HEK293 (cell line): Measurements from ENCODE around the gene BTBD10.

ENCODE experiments used
- CTCF ChIA-PET: fragments of 350-600 bp; formaldehyde crosslinking; extraction: SDS; loops from one replicate; lab custom pipeline; 2021; ENCODE audit warnings: antibody characterized with exemption; lab: Yijun Ruan, JAX
- POLR2A ChIA-PET: fragments of 300-600 bp; formaldehyde crosslinking; extraction: SDS; loops from one replicate; lab custom pipeline; 2020; ENCODE audit warnings: antibody characterized with exemption, inconsistent platforms; lab: Yijun Ruan, JAX
- H3K27ac ChIP-seq: fragments of 200-500 bp; sonication (Bioruptor generic); 2 replicates; pipeline ENCODE4 v1.5.1; 2014; ENCODE audit warnings: low read depth, low read length, control low read depth, inconsistent platforms; ENCODE audit errors: extremely low read depth
- H3K36me3 ChIP-seq, 2 experiments: fragments of 200-500 bp in 1 of 2; sonication (Bioruptor generic) in 1 of 2; 1 replicate in 1 of 2; 2 replicates in 1 of 2; pipeline ENCODE4 v1.5.1; 2014 to 2017; ENCODE audit warnings: inconsistent platforms in 2 of 2, low read length in 2 of 2; ENCODE audit not compliant: control insufficient read depth in 2 of 2, insufficient read depth in 1 of 2
- H3K4me1 ChIP-seq: fragments of 200-500 bp; sonication (Bioruptor generic); 2 replicates; pipeline ENCODE4 v1.5.1; 2014; ENCODE audit warnings: mild to moderate bottlenecking, low read length, inconsistent platforms; ENCODE audit not compliant: control insufficient read depth, insufficient read depth
- H3K4me3 ChIP-seq: 2 replicates; pipeline ENCODE4 v1.5.1; 2011; ENCODE audit warnings: low read depth, mild to moderate bottlenecking, control low read depth, low read length, moderate library complexity
- H3K9me3 ChIP-seq: fragments of 200-500 bp; sonication (Bioruptor generic); 2 replicates; pipeline ENCODE4 v1.5.1; 2014; ENCODE audit warnings: low read depth, low read length, inconsistent platforms; ENCODE audit not compliant: control insufficient read depth, insufficient read depth
- HOXD13 ChIP-seq: sonication (generic); formaldehyde crosslinking; IDR thresholded peaks from 2 replicates; pipeline ENCODE4 v1.8.0; 2022; ENCODE audit warnings: missing genetic modification reagents, borderline replicate concordance
- KLF10 ChIP-seq: fragments of 450-650 bp; IDR thresholded peaks from 2 replicates; pipeline ENCODE4 v1.5.1; 2018; ENCODE audit warnings: missing biosample characterization, mild to moderate bottlenecking, missing genetic modification characterization
- KLF7 ChIP-seq: fragments of 450-650 bp; formaldehyde crosslinking; IDR thresholded peaks from 2 replicates; pipeline ENCODE4 v1.5.1; 2016; ENCODE audit warnings: missing biosample characterization, missing genetic modification characterization, borderline replicate concordance
- SETDB1 ChIP-seq: IDR thresholded peaks from one replicate; pipeline ENCODE4 v1.6.1; 2017; ENCODE audit warnings: mild to moderate bottlenecking, low read length, moderate library complexity, mixed read lengths; ENCODE audit not compliant: insufficient read length
- ZNF174 ChIP-seq: fragments of 450-650 bp; formaldehyde crosslinking; IDR thresholded peaks from 2 replicates; pipeline ENCODE4 v1.5.0; 2017; ENCODE audit warnings: missing biosample characterization, mild to moderate bottlenecking, missing genetic modification characterization
- ZNF19 ChIP-seq: fragments of 450-650 bp; formaldehyde crosslinking; IDR thresholded peaks from 2 replicates; pipeline ENCODE4; 2016; ENCODE audit warnings: missing biosample characterization, missing genetic modification characterization, low read depth
- ZNF426 ChIP-seq: fragments of 450-650 bp; formaldehyde crosslinking; IDR thresholded peaks from 2 replicates; pipeline ENCODE4 v1.5.1; 2017; ENCODE audit warnings: missing biosample characterization, missing genetic modification characterization, mild to moderate bottlenecking, inconsistent platforms, moderate library complexity
- ZNF624 ChIP-seq: fragments of 450-650 bp; formaldehyde crosslinking; IDR thresholded peaks from 2 replicates; pipeline ENCODE4 v1.5.1; 2017; ENCODE audit warnings: missing biosample characterization, missing genetic modification characterization
- ZNF707 ChIP-seq: fragments of 450-650 bp; formaldehyde crosslinking; IDR thresholded peaks from 2 replicates; pipeline ENCODE4 v1.5.1; 2016; ENCODE audit warnings: missing biosample characterization, missing genetic modification characterization
- ZNF776 ChIP-seq: fragments of 450-650 bp; formaldehyde crosslinking; IDR thresholded peaks from 2 replicates; pipeline ENCODE4 v1.5.0; 2017; ENCODE audit warnings: missing biosample characterization, missing genetic modification characterization, borderline replicate concordance
- ZNF777 ChIP-seq: fragments of 450-650 bp; formaldehyde crosslinking; IDR thresholded peaks from 2 replicates; pipeline ENCODE4 v1.5.1; 2017; ENCODE audit warnings: missing biosample characterization, missing genetic modification characterization, borderline replicate concordance
- ZNF837 ChIP-seq: fragments of 450-650 bp; formaldehyde crosslinking; IDR thresholded peaks from 2 replicates; pipeline ENCODE4 v1.5.1; 2016; ENCODE audit warnings: missing biosample characterization, missing genetic modification characterization
- TF ChIP-seq, protein P1 (sequence below): fragments of 450-650 bp; formaldehyde crosslinking; IDR thresholded peaks from 2 replicates; pipeline ENCODE4 v1.5.1; 2016; ENCODE audit warnings: missing biosample characterization, missing genetic modification characterization
- TF ChIP-seq, protein P2 (sequence below): fragments of 450-650 bp; formaldehyde crosslinking; IDR thresholded peaks from 2 replicates; pipeline ENCODE4 v1.5.1; 2016; ENCODE audit warnings: missing biosample characterization, missing genetic modification characterization, low read depth
- TF ChIP-seq, protein P3 (sequence below): fragments of 450-650 bp; formaldehyde crosslinking; IDR thresholded peaks from 2 replicates; pipeline ENCODE4 v1.5.1; 2016; ENCODE audit warnings: missing biosample characterization, missing genetic modification characterization, borderline replicate concordance

The BTBD10 gene

DNA sequence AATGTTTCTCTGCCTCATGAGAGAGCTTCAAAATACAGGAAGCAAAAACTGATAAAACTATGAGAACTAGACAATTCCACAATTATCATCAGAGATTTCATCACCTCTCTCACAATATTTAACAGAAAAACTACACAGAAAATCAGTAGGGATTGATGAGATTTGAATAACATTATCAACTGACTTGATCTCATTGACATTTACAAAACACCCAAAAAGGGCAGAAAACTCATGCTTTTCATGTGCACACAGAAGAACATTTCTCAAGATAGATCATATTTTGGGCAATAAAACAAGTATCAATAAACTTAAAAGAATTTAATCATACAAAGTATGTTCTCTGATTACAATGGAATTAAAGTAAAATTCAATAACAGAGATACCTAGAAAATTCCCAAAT is 35.6 kb downstream of the BTBD10 start:
- Histone ChIP-seq H3K4me1 (no peaks in the 10 kb centered on the region), H3K9me3 (no peaks in the 10 kb centered on the region)
- TF ChIP-seq ZNF776 (tag by site-specific recombination) (no peak), SETDB1 (peak; percentile 71)
- TF ChIP-seq, all 188 proteins: peak for 1
- Histone ChIP-seq H3K36me3 (no peaks in the 10 kb centered on the region), H3K4me3 (no peak overlapping the region), H3K27ac (no peak overlapping the region)
- POLR2A ChIA-PET: no interaction called here
- CTCF ChIA-PET: interaction anchor here (0.7 kb wide), 1 partner anchor 32 kb away, joined by 3 read pairs; no protein-coding TSS in a partner anchor

DNA sequence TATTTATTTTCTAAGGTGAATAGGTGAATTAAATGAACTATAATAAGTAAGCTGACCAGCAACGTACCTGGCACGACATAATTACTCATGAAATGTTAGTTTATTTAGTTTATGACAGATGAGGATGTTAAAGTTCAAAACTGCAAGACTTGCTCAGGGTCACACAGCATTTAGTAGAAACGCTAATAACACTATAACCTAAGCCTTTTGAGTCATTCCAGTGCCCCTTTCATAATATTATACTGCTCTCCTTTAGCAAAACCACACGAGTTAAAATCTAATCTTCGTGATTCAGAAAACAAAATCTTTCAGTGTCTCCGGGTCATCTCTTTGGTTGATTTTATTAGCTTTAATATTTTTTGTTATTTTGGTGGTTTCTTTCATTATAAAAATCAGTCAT is 39.6 kb downstream of the BTBD10 start:
- Histone ChIP-seq H3K36me3 (peaks cover 0 to 4% of the 10 kb centered on the region in 2 experiments; a peak in 1 of 3 replicates), H3K4me3 (no peak overlapping the region), H3K9me3 (no peaks in the 10 kb centered on the region), H3K4me1 (no peaks in the 10 kb centered on the region), H3K27ac (no peak overlapping the region)
- TF ChIP-seq KLF7 (tag by site-specific recombination) (no peak), ZNF707 (tag by site-specific recombination) (no peak)
- ChIA-PET CTCF (interaction anchor here (0.6 kb wide), 1 partner anchor 103 kb away, joined by 3 read pairs; no protein-coding TSS in a partner anchor), POLR2A (no interaction called here)

DNA sequence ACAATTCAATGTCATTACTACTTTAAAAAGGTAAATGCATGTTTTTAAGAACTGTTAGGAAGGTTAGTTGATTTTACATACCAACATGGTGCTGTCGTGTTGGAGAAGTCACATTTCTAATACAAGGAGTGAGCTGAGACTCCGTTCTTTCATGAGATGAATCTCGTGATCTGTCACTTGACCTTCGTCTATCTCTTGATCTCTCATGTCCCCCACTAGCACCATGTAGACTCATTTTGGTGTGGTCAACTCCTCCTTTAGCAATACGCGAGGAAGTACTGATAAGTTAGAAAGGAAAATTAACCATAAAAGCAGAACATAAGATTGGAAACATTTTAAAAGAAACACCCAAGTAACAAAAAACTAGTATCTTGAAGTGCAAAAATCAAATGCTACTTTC is 41.5 kb downstream of the BTBD10 start:
- Histone ChIP-seq H3K4me1 (no peaks in the 10 kb centered on the region), H3K36me3 (peaks cover 0 to 9% of the 10 kb centered on the region in 2 experiments; a peak in 1 of 3 replicates), H3K9me3 (no peaks in the 10 kb centered on the region), H3K4me3 (no peak overlapping the region), H3K27ac (no peak overlapping the region)
- POLR2A ChIA-PET: no interaction called here
- TF ChIP-seq ZNF777 (no peak), ZNF837 (tag by site-specific recombination) (no peak), ZNF426 (tag by site-specific recombination) (no peak), ZNF19 (tag by site-specific recombination) (no peak), ZNF624 (no peak), HOXD13 (CRISPR knock-in tag) (no peak)
- CTCF ChIA-PET: interaction anchor here (0.5 kb wide), 1 partner anchor 370 kb away, joined by 3 read pairs; no protein-coding TSS in a partner anchor

DNA sequence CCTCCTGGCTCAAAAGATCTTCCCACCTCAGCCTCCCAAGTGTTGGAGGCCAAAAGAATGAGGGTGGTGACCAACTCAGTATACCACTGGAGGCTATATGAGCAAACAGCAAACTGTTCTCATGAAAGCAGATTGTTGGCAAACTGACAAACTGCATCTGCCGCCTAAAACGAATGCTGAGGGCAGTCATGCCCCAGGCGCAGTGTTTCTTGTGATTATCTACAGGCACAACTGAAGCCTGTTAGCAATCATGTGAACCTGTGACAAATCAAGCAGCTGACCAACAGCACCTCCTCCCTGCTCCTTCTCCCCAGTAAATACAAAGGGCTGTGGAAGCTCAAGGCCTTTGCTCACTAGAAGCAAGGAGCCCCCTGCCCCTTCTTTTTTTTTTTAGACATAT is 47.8 kb downstream of the BTBD10 start:
- H3K4me1 ChIP-seq: no peaks in the 10 kb centered on the region
- no peak overlapping the region for H3K27ac ChIP-seq
- peaks cover 4 to 38% of the 10 kb centered on the region in 2 experiments for H3K36me3 ChIP-seq
- H3K4me3 ChIP-seq: no peak overlapping the region
- CTCF ChIA-PET: no interaction called here
- POLR2A ChIA-PET: no interaction called here
- H3K9me3 ChIP-seq: no peaks in the 10 kb centered on the region
- no peak for TF ChIP-seq KLF10 (tag by site-specific recombination)
- TF ChIP-seq, protein P1, sequence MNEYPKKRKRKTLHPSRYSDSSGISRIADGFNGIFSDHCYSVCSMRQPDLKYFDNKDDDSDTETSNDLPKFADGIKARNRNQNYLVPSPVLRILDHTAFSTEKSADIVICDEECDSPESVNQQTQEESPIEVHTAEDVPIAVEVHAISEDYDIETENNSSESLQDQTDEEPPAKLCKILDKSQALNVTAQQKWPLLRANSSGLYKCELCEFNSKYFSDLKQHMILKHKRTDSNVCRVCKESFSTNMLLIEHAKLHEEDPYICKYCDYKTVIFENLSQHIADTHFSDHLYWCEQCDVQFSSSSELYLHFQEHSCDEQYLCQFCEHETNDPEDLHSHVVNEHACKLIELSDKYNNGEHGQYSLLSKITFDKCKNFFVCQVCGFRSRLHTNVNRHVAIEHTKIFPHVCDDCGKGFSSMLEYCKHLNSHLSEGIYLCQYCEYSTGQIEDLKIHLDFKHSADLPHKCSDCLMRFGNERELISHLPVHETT: no peak
- TF ChIP-seq, protein P2, sequence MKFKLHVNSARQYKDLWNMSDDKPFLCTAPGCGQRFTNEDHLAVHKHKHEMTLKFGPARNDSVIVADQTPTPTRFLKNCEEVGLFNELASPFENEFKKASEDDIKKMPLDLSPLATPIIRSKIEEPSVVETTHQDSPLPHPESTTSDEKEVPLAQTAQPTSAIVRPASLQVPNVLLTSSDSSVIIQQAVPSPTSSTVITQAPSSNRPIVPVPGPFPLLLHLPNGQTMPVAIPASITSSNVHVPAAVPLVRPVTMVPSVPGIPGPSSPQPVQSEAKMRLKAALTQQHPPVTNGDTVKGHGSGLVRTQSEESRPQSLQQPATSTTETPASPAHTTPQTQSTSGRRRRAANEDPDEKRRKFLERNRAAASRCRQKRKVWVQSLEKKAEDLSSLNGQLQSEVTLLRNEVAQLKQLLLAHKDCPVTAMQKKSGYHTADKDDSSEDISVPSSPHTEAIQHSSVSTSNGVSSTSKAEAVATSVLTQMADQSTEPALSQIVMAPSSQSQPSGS (tag by site-specific recombination): no peak
- TF ChIP-seq ZNF174: no peak
- TF ChIP-seq, protein P3, sequence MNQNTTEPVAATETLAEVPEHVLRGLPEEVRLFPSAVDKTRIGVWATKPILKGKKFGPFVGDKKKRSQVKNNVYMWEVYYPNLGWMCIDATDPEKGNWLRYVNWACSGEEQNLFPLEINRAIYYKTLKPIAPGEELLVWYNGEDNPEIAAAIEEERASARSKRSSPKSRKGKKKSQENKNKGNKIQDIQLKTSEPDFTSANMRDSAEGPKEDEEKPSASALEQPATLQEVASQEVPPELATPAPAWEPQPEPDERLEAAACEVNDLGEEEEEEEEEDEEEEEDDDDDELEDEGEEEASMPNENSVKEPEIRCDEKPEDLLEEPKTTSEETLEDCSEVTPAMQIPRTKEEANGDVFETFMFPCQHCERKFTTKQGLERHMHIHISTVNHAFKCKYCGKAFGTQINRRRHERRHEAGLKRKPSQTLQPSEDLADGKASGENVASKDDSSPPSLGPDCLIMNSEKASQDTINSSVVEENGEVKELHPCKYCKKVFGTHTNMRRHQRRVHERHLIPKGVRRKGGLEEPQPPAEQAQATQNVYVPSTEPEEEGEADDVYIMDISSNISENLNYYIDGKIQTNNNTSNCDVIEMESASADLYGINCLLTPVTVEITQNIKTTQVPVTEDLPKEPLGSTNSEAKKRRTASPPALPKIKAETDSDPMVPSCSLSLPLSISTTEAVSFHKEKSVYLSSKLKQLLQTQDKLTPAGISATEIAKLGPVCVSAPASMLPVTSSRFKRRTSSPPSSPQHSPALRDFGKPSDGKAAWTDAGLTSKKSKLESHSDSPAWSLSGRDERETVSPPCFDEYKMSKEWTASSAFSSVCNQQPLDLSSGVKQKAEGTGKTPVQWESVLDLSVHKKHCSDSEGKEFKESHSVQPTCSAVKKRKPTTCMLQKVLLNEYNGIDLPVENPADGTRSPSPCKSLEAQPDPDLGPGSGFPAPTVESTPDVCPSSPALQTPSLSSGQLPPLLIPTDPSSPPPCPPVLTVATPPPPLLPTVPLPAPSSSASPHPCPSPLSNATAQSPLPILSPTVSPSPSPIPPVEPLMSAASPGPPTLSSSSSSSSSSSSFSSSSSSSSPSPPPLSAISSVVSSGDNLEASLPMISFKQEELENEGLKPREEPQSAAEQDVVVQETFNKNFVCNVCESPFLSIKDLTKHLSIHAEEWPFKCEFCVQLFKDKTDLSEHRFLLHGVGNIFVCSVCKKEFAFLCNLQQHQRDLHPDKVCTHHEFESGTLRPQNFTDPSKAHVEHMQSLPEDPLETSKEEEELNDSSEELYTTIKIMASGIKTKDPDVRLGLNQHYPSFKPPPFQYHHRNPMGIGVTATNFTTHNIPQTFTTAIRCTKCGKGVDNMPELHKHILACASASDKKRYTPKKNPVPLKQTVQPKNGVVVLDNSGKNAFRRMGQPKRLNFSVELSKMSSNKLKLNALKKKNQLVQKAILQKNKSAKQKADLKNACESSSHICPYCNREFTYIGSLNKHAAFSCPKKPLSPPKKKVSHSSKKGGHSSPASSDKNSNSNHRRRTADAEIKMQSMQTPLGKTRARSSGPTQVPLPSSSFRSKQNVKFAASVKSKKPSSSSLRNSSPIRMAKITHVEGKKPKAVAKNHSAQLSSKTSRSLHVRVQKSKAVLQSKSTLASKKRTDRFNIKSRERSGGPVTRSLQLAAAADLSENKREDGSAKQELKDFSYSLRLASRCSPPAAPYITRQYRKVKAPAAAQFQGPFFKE (tag by site-specific recombination): no peak
- TF ChIP-seq, all 188 proteins: peak for 0
